Measurements from ENCODE around the gene CSAD. TPM values are rescaled to one million over a fixed set of nuclear protein-coding genes. Genes with fewer than 3 reads are reported as not detected.
A peak's percentile ranks its signal among the peaks of the same experiment; 100 is the strongest.

CSAD gene
- total and polyA plus RNA-seq, 2 experiments from 2014 or later, result 3.2 to 7.1 TPM

DNA sequence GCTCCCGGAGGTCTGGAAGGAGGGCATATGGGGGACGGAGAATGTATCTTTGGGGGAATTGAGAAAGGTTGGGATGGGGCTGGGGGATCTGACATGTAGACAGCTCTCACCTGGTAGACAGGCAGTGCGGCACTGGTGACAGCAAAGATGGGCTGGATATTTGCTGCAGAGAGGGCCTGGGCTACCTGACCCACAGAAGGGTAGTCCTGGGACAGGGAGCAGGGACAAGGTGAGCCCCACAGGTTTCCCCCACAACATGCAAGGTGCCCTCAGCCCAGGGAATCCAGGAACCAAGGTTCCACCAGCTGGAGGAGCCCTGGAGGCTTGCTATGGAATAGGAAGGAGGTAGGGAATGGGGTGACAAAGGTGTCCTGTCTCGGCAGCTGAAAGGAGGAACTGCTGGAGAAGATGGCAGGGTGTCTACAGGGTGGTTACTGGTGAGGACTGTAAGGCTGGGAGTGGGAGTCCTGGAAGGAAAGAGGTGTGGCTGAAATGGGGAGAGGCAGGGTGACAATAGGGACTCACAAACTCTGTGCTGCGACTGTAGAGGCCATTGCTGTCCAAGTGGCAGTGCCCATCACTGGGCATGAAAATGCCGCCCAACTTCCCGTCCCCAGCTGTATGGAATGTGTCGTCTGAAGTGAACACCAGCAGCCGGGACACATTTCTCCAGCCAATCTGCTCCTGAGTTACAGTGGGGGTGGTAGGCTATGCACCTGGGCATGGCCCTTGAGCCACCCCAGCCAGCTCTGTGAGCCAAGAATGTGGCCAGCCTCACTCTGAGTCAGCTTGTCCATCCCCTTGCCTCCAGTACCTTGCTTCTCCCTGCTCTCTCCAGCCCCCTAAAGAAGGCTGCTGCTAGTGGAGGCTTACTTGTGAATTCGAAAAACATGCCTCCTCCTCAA is 15.0 kb upstream of the CSAD start:
- Histone ChIP-seq H3K79me2 (replicated peaks; ENCODE audit: insufficient read depth) (no peaks in the 10 kb centered on the region), H2AFZ (no peak overlapping the region), H3K4me3 (no peak overlapping the region), H4K20me1 (replicated peaks; ENCODE audit: insufficient read depth) (peaks cover 3% of the 10 kb centered on the region), H3K27ac (ENCODE audit: low read depth) (no peak overlapping the region), H3K27me3 (ENCODE audit: insufficient read depth) (peaks cover 84% of the 10 kb centered on the region), H3K36me3 (ENCODE audit: insufficient read depth) (no peaks in the 10 kb centered on the region), H3F3A (replicated peaks; ENCODE audit: low read depth) (no peaks in the 10 kb centered on the region), H3K4me1 (ENCODE audit: insufficient read depth) (no peaks in the 10 kb centered on the region; the same call in 1 of the 2 replicates), H3K4me2 (no peak overlapping the region), H3K9me2 (ENCODE audit: insufficient read depth) (no peaks in the 10 kb centered on the region)
- H3K4me3 Mint-ChIP-seq, result no peak overlapping the region
- no peaks in the 10 kb centered on the region; the same call in 1 of the 3 replicates for H3K9me3 Mint-ChIP-seq
- peaks cover 38% of the 10 kb centered on the region for H3K27me3 Mint-ChIP-seq (ENCODE audit: insufficient read depth, low read depth, poor library complexity)
- H3K27ac Mint-ChIP-seq, result no peak overlapping the region
- DNase-seq (ENCODE audit: low spot score), result no peak
- TF ChIP-seq NANOG (IDR thresholded peaks at IDR 0.05; ENCODE audit: borderline replicate concordance), result no peak
- TF ChIP-seq, protein P1, sequence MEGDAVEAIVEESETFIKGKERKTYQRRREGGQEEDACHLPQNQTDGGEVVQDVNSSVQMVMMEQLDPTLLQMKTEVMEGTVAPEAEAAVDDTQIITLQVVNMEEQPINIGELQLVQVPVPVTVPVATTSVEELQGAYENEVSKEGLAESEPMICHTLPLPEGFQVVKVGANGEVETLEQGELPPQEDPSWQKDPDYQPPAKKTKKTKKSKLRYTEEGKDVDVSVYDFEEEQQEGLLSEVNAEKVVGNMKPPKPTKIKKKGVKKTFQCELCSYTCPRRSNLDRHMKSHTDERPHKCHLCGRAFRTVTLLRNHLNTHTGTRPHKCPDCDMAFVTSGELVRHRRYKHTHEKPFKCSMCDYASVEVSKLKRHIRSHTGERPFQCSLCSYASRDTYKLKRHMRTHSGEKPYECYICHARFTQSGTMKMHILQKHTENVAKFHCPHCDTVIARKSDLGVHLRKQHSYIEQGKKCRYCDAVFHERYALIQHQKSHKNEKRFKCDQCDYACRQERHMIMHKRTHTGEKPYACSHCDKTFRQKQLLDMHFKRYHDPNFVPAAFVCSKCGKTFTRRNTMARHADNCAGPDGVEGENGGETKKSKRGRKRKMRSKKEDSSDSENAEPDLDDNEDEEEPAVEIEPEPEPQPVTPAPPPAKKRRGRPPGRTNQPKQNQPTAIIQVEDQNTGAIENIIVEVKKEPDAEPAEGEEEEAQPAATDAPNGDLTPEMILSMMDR (conservative IDR thresholded peaks at IDR 0.05; ENCODE audit: low read depth in 2 of 2), result 0 out of 4 replicates have a peak, but pooled peaks of 1 of the 2 experiments have one; percentile 8
- peaks cover 3% of the 10 kb centered on the region; the same call in 1 of the 3 replicates for H3K4me1 Mint-ChIP-seq
- H3K36me3 Mint-ChIP-seq (ENCODE audit: low read depth), result peaks cover 5% of the 10 kb centered on the region
- no peak for ATAC-seq

DNA sequence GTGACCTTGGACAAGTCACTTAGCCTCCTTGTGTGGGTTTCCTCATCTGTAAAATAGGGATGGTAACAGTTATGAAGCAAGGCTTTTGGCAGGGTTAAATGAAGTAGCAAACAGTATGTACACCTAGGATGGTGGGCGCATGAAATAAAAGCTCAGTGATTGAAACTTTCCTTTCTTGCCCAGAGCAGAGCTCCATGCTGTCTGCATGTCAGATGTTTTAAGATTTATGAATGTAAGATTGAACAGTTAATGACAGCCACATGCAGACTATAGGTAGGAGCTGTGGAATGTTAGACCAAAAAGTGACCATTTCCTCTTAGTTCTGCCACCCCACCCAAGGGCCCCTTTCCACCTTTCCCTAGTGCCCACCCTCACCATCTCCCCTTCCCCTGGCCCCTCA is 14.2 kb upstream of the CSAD start:
- no peaks in the 10 kb centered on the region for H3F3A ChIP-seq (replicated peaks; ENCODE audit: low read depth)
- no peaks in the 10 kb centered on the region for H3K9me2 ChIP-seq (ENCODE audit: insufficient read depth)
- peaks cover 6% of the 10 kb centered on the region; the same call in 2 of the 3 replicates for H3K4me1 Mint-ChIP-seq
- no peak overlapping the region for H3K4me3 ChIP-seq
- no peak overlapping the region for H3K27ac ChIP-seq (ENCODE audit: low read depth)
- no peak for DNase-seq (ENCODE audit: low spot score)
- no peaks in the 10 kb centered on the region for H3K79me2 ChIP-seq (replicated peaks; ENCODE audit: insufficient read depth)
- no peak overlapping the region for H3K4me3 Mint-ChIP-seq
- H3K4me1 ChIP-seq (ENCODE audit: insufficient read depth), result peaks cover 3% of the 10 kb centered on the region; the same call in 1 of the 2 replicates
- no peak overlapping the region for H3K4me2 ChIP-seq
- peaks cover 76% of the 10 kb centered on the region for H3K27me3 ChIP-seq (ENCODE audit: insufficient read depth)
- no peaks in the 10 kb centered on the region; the same call in 1 of the 3 replicates for H3K9me3 Mint-ChIP-seq
- TF ChIP-seq POLR2AphosphoS5 (IDR thresholded peaks at IDR 0.05; ENCODE audit: low read depth) (no peak), NANOG (IDR thresholded peaks at IDR 0.05; ENCODE audit: borderline replicate concordance) (no peak)
- no peaks in the 10 kb centered on the region for H3K36me3 ChIP-seq (ENCODE audit: insufficient read depth)
- H3K36me3 Mint-ChIP-seq (ENCODE audit: low read depth), result peaks cover 5% of the 10 kb centered on the region
- H4K20me1 ChIP-seq (replicated peaks; ENCODE audit: insufficient read depth), result peaks cover 7% of the 10 kb centered on the region
- no peak overlapping the region for H3K27ac Mint-ChIP-seq
- ATAC-seq, result no peak
- no peak overlapping the region for H2AFZ ChIP-seq
- peaks cover 42% of the 10 kb centered on the region for H3K27me3 Mint-ChIP-seq (ENCODE audit: insufficient read depth, low read depth, poor library complexity)

DNA sequence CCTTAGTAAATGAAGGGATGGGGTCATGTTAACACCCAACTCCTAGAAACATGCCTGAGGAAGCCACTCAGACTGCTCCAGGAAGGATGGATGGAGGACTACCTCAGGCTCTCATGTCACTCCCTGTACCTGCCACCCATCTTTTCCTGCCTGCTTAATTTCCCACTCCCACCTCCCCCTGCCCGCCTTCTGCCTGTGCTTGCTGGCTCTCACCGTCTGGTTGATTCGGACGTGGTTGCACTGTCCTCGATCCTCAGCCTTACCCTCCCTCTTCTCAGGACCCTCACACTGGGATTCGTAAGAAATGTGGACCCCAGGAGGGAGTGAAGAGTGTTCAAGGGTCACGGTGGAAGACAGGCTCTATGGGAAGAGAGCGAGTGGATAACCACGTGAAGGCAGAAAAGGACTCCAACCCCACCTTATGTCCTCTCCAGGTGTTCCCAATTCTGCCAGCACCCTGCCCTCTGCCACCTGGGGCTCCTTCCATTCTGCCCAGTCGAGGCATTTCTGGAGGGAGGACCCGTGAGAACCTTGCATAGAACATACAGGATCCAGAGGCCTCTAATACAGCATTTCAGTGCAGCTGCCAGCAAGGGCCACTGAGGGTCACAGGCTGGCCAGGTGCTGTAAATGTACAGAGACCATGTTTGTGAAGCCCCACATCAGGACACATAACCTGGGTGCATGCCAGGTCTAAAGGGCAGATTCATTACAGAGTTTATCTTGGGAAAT is 13.4 kb upstream of the CSAD start:
- ATAC-seq (no peak), DNase-seq (ENCODE audit: low spot score) (no peak)
- no peak overlapping the region for H3K4me3 Mint-ChIP-seq
- H3K9me2 ChIP-seq (ENCODE audit: insufficient read depth), result no peaks in the 10 kb centered on the region
- H3K9me3 Mint-ChIP-seq, result no peaks in the 10 kb centered on the region; the same call in 1 of the 3 replicates
- no peaks in the 10 kb centered on the region for H3F3A ChIP-seq (replicated peaks; ENCODE audit: low read depth)
- H4K20me1 ChIP-seq (replicated peaks; ENCODE audit: insufficient read depth), result peaks cover 7% of the 10 kb centered on the region
- H3K36me3 ChIP-seq (ENCODE audit: insufficient read depth), result no peaks in the 10 kb centered on the region
- H3K4me2 ChIP-seq, result no peak overlapping the region
- H3K36me3 Mint-ChIP-seq (ENCODE audit: low read depth), result peaks cover 5% of the 10 kb centered on the region
- H3K27me3 Mint-ChIP-seq (ENCODE audit: insufficient read depth, low read depth, poor library complexity), result peaks cover 42% of the 10 kb centered on the region
- no peaks in the 10 kb centered on the region for H3K79me2 ChIP-seq (replicated peaks; ENCODE audit: insufficient read depth)
- H3K4me1 Mint-ChIP-seq, result peaks cover 14% of the 10 kb centered on the region; the same call in 2 of the 3 replicates
- H3K27me3 ChIP-seq (ENCODE audit: insufficient read depth), result peaks cover 68% of the 10 kb centered on the region
- peaks cover 3% of the 10 kb centered on the region; the same call in 1 of the 2 replicates for H3K4me1 ChIP-seq (ENCODE audit: insufficient read depth)
- no peak overlapping the region for H3K4me3 ChIP-seq
- H3K27ac Mint-ChIP-seq, result no peak overlapping the region
- no peak overlapping the region for H3K27ac ChIP-seq (ENCODE audit: low read depth)
- H2AFZ ChIP-seq, result no peak overlapping the region
- TF ChIP-seq EZH2 (IDR thresholded peaks at IDR 0.05; ENCODE audit: low read depth, unreplicated experiment) (no peak), EZH2phosphoT487 (IDR thresholded peaks at IDR 0.05; ENCODE audit: unreplicated experiment) (no peak), JUNB (IDR thresholded peaks at IDR 0.05; ENCODE audit: unreplicated experiment) (no peak), NANOG (IDR thresholded peaks at IDR 0.05; ENCODE audit: borderline replicate concordance) (no peak), STAT1 (IDR thresholded peaks at IDR 0.05; ENCODE audit: unreplicated experiment) (no peak), ZNF114 (CRISPR knock-in tag; IDR thresholded peaks at IDR 0.05) (no peak), ZNF331 (CRISPR knock-in tag; IDR thresholded peaks at IDR 0.05; ENCODE audit: low read depth) (no peak)
- TF ChIP-seq, protein P1 (conservative IDR thresholded peaks at IDR 0.05; ENCODE audit: low read depth in 2 of 2), result no peak
- TF ChIP-seq, protein P2, sequence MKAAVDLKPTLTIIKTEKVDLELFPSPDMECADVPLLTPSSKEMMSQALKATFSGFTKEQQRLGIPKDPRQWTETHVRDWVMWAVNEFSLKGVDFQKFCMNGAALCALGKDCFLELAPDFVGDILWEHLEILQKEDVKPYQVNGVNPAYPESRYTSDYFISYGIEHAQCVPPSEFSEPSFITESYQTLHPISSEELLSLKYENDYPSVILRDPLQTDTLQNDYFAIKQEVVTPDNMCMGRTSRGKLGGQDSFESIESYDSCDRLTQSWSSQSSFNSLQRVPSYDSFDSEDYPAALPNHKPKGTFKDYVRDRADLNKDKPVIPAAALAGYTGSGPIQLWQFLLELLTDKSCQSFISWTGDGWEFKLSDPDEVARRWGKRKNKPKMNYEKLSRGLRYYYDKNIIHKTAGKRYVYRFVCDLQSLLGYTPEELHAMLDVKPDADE (IDR thresholded peaks at IDR 0.05), result no peak
